HEK293 (cell line): ENCODE data around the gene PRTN3.

Experiments used
- AEBP2 ChIP-seq: fragments of 450-650 bp; formaldehyde crosslinking; IDR thresholded peaks from 2 replicates; pipeline ENCODE4 v1.5.1; 2016; ENCODE audit warnings: missing biosample characterization, missing genetic modification characterization, borderline replicate concordance
- EGR2 ChIP-seq: fragments of 450-650 bp; formaldehyde crosslinking; IDR thresholded peaks from 2 replicates; pipeline ENCODE4 v1.5.1; 2016; ENCODE audit warnings: low read depth, missing biosample characterization, missing genetic modification characterization
- HOXA7 ChIP-seq: sonication (generic); formaldehyde crosslinking; IDR thresholded peaks from 2 replicates; pipeline ENCODE4 v1.8.1; 2022; ENCODE audit warnings: missing genetic modification reagents, borderline replicate concordance
- INSM2 ChIP-seq: fragments of 450-650 bp; formaldehyde crosslinking; IDR thresholded peaks from 2 replicates; pipeline ENCODE4 v1.5.1; 2016; ENCODE audit warnings: missing biosample characterization, missing genetic modification characterization
- KLF1 ChIP-seq: fragments of 450-650 bp; formaldehyde crosslinking; IDR thresholded peaks from 2 replicates; pipeline ENCODE4 v1.5.1; 2016; ENCODE audit warnings: missing biosample characterization, missing genetic modification characterization
- KLF7 ChIP-seq: fragments of 450-650 bp; formaldehyde crosslinking; IDR thresholded peaks from 2 replicates; pipeline ENCODE4 v1.5.1; 2016; ENCODE audit warnings: missing biosample characterization, missing genetic modification characterization, borderline replicate concordance
- MYNN ChIP-seq: fragments of 450-650 bp; formaldehyde crosslinking; IDR thresholded peaks from 2 replicates; pipeline ENCODE4 v1.5.1; 2016; ENCODE audit warnings: missing biosample characterization, missing genetic modification characterization, borderline replicate concordance
- PRDM1 ChIP-seq: fragments of 450-650 bp; formaldehyde crosslinking; IDR thresholded peaks from 2 replicates; pipeline ENCODE4; 2016; ENCODE audit warnings: missing biosample characterization, missing genetic modification characterization
- YY2 ChIP-seq: fragments of 450-650 bp; formaldehyde crosslinking; IDR thresholded peaks from 2 replicates; pipeline ENCODE4 v1.5.1; 2016; ENCODE audit warnings: missing biosample characterization, missing genetic modification characterization
- ZBTB48 ChIP-seq: fragments of 450-650 bp; formaldehyde crosslinking; IDR thresholded peaks from 2 replicates; pipeline ENCODE4 v1.5.1; 2016; ENCODE audit warnings: missing biosample characterization, missing genetic modification characterization
- ZBTB49 ChIP-seq: fragments of 450-650 bp; formaldehyde crosslinking; IDR thresholded peaks from 2 replicates; pipeline ENCODE4 v1.5.1; 2016; ENCODE audit warnings: missing biosample characterization, missing genetic modification characterization, low read depth
- ZEB2 ChIP-seq: fragments of 450-650 bp; formaldehyde crosslinking; IDR thresholded peaks from 2 replicates; pipeline ENCODE4 v1.5.1; 2016; ENCODE audit warnings: missing biosample characterization, missing genetic modification characterization
- ZNF121 ChIP-seq: fragments of 450-650 bp; formaldehyde crosslinking; IDR thresholded peaks from 2 replicates; pipeline ENCODE4 v1.5.1; 2016; ENCODE audit warnings: missing biosample characterization, missing genetic modification characterization
- ZNF169 ChIP-seq: fragments of 450-650 bp; formaldehyde crosslinking; IDR thresholded peaks from 2 replicates; pipeline ENCODE4 v1.5.1; 2016; ENCODE audit warnings: missing biosample characterization, missing genetic modification characterization
- ZNF23 ChIP-seq: fragments of 450-650 bp; formaldehyde crosslinking; IDR thresholded peaks from 2 replicates; pipeline ENCODE4 v1.5.1; 2016; ENCODE audit warnings: missing biosample characterization, missing genetic modification characterization, borderline replicate concordance
- ZNF266 ChIP-seq: fragments of 450-650 bp; formaldehyde crosslinking; IDR thresholded peaks from 2 replicates; pipeline ENCODE4 v1.5.1; 2016; ENCODE audit warnings: missing biosample characterization, missing genetic modification characterization, low read depth
- ZNF280C ChIP-seq: fragments of 450-650 bp; formaldehyde crosslinking; IDR thresholded peaks from 2 replicates; pipeline ENCODE4 v1.5.1; 2016; ENCODE audit warnings: missing biosample characterization, missing genetic modification characterization
- ZNF311 ChIP-seq: fragments of 450-650 bp; formaldehyde crosslinking; IDR thresholded peaks from 2 replicates; pipeline ENCODE4 v1.5.1; 2017; ENCODE audit warnings: missing biosample characterization, missing genetic modification characterization, borderline replicate concordance
- ZNF341 ChIP-seq: fragments of 450-650 bp; formaldehyde crosslinking; IDR thresholded peaks from 2 replicates; pipeline ENCODE4; 2016; ENCODE audit warnings: low read depth, missing biosample characterization, missing genetic modification characterization
- ZNF366 ChIP-seq: fragments of 450-650 bp; formaldehyde crosslinking; conservative IDR thresholded peaks from 2 replicates; pipeline ENCODE4 v1.5.1; 2016; ENCODE audit warnings: missing biosample characterization, missing genetic modification characterization
- ZNF404 ChIP-seq: fragments of 450-650 bp; formaldehyde crosslinking; IDR thresholded peaks from 2 replicates; pipeline ENCODE4 v1.5.1; 2017; ENCODE audit warnings: missing biosample characterization, missing genetic modification characterization
- ZNF510 ChIP-seq: fragments of 450-650 bp; formaldehyde crosslinking; IDR thresholded peaks from 2 replicates; pipeline ENCODE4 v1.5.1; 2018; ENCODE audit warnings: mild to moderate bottlenecking, missing genetic modification characterization, missing biosample characterization; ENCODE audit not compliant: insufficient replicate concordance
- ZNF513 ChIP-seq: fragments of 450-650 bp; IDR thresholded peaks from 2 replicates; pipeline ENCODE4 v1.5.1; 2018; ENCODE audit warnings: missing biosample characterization, missing genetic modification characterization
- ZNF548 ChIP-seq: fragments of 450-650 bp; formaldehyde crosslinking; IDR thresholded peaks from 2 replicates; pipeline ENCODE4 v1.5.1; 2016; ENCODE audit warnings: missing biosample characterization, missing genetic modification characterization
- ZNF555 ChIP-seq: fragments of 450-650 bp; formaldehyde crosslinking; conservative IDR thresholded peaks from 2 replicates; pipeline ENCODE4 v1.5.1; 2017; ENCODE audit warnings: missing biosample characterization, mild to moderate bottlenecking, missing genetic modification characterization, inconsistent platforms
- ZNF571 ChIP-seq: fragments of 450-650 bp; formaldehyde crosslinking; IDR thresholded peaks from 2 replicates; pipeline ENCODE4 v1.5.0; 2017; ENCODE audit warnings: missing biosample characterization, missing genetic modification characterization
- ZNF610 ChIP-seq: fragments of 450-650 bp; formaldehyde crosslinking; IDR thresholded peaks from 2 replicates; pipeline ENCODE4 v1.5.1; 2016; ENCODE audit warnings: missing biosample characterization, missing genetic modification characterization, borderline replicate concordance
- ZNF624 ChIP-seq: fragments of 450-650 bp; formaldehyde crosslinking; IDR thresholded peaks from 2 replicates; pipeline ENCODE4 v1.5.1; 2017; ENCODE audit warnings: missing biosample characterization, missing genetic modification characterization
- ZNF664 ChIP-seq: fragments of 450-650 bp; formaldehyde crosslinking; IDR thresholded peaks from 2 replicates; pipeline ENCODE4 v1.5.1; 2016; ENCODE audit warnings: missing biosample characterization, missing genetic modification characterization
- ZNF843 ChIP-seq: fragments of 450-650 bp; formaldehyde crosslinking; IDR thresholded peaks from 2 replicates; pipeline ENCODE4 v1.5.1; 2016; ENCODE audit warnings: missing biosample characterization, missing genetic modification characterization

Gene PRTN3

GRCh38 chr19:796692-797527, 43.9 kb upstream of the PRTN3 start, which contains the start of gene PTBP1 (continued):
- TF ChIP-seq ZNF280C (tag by site-specific recombination), result no peak
- peak; percentile 87 for TF ChIP-seq KLF7 (tag by site-specific recombination)
- TF ChIP-seq ZEB2 (tag by site-specific recombination), result peak; percentile 73
- TF ChIP-seq ZNF311, result no peak
- TF ChIP-seq ZNF404 (tag by site-specific recombination), result no peak
- TF ChIP-seq ZNF624 (tag by site-specific recombination), result no peak
- TF ChIP-seq KLF1 (tag by site-specific recombination), result peak; percentile 49
- TF ChIP-seq ZNF169 (tag by site-specific recombination), result no peak
- peak; percentile 99 for TF ChIP-seq YY2
- no peak for TF ChIP-seq ZNF266 (tag by site-specific recombination)
- TF ChIP-seq ZNF610 (tag by site-specific recombination), result no peak
- no peak for TF ChIP-seq ZNF664 (tag by site-specific recombination)
- peak; percentile 51 for TF ChIP-seq INSM2 (tag by site-specific recombination)
- peak; percentile 89 for TF ChIP-seq ZNF341 (tag by site-specific recombination)
- peak; percentile 77 for TF ChIP-seq EGR2 (tag by site-specific recombination)
- TF ChIP-seq ZNF23 (tag by site-specific recombination), result no peak
- TF ChIP-seq MYNN (tag by site-specific recombination), result no peak
- no peak for TF ChIP-seq AEBP2
- TF ChIP-seq ZNF571 (tag by site-specific recombination), result no peak
- no peak for TF ChIP-seq ZNF510 (tag by site-specific recombination)
- TF ChIP-seq ZBTB48 (tag by site-specific recombination), result no peak
- TF ChIP-seq ZBTB49, result no peak
- no peak for TF ChIP-seq ZNF121 (tag by site-specific recombination)
- TF ChIP-seq HOXA7 (CRISPR knock-in tag), result no peak
- no peak for TF ChIP-seq ZNF555 (tag by site-specific recombination)
- no peak for TF ChIP-seq PRDM1 (tag by site-specific recombination)
- TF ChIP-seq ZNF513, result no peak
- 0 out of 2 replicates have a peak, but pooled peaks have one; percentile 57 for TF ChIP-seq ZNF843 (tag by site-specific recombination)
- no peak for TF ChIP-seq ZNF366 (tag by site-specific recombination)
- no peak for TF ChIP-seq ZNF548 (tag by site-specific recombination)
